HG02759 (cell line): ENCODE data around the gene KISS1R.
"Not testable (repeated sequence)": the region's sequence is repeated elsewhere in the genome, so short reads cannot be mapped to it uniquely, and the experiment has no call there.

ENCODE experiments used
- ATAC-seq: cut with Tn5 transposase; IDR thresholded peaks from one replicate; pipeline ENCODE4 v1.9.1; 2021; ENCODE audit warnings: mild to moderate bottlenecking, moderate library complexity; ENCODE audit not compliant: unreplicated experiment

The KISS1R gene

GRCh38 chr19:881385-882071 lies 35.6 kb upstream of the KISS1R start:
- no peak for ATAC-seq

DNA sequence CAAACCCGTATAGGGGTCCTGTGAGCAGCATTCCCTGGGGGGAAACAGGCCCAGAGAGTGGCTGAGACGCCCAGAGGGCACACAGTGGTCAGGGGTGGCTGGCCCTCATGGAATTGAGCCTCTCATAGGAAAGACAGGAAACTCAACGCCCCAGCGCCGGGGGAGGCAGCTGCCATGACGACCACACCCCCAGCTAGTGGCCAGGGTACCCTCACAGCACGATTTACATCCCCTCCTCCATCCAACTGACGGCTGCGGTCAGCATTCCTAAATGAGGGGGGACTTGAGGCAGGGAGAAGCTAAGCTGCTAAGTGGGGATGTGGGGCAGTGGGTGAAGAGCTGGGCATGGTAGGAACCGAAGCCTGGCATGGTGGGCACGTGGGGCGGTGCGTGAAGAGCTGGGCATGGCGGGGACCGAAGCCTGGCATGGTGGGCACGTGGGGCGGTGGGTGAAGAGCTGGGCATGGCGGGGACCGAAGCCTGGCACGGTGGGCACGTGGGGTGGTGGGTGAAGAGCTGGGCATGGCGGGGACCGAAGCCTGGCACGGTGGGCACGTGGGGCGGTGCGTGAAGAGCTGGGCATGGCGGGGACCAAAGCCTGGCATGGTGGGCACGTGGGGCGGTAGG lies 34.1 kb upstream of the KISS1R start:
- ATAC-seq = no peak

- ATAC-seq = no peak
Observed at GRCh38 chr19:883661-884211, 33.4 kb upstream of the KISS1R start.

GRCh38 chr19:884420-885211 lies 32.5 kb upstream of the KISS1R start:
- ATAC-seq = no peak

GRCh38 chr19:885536-886224 lies 31.5 kb upstream of the KISS1R start:
- no peak for ATAC-seq

DNA sequence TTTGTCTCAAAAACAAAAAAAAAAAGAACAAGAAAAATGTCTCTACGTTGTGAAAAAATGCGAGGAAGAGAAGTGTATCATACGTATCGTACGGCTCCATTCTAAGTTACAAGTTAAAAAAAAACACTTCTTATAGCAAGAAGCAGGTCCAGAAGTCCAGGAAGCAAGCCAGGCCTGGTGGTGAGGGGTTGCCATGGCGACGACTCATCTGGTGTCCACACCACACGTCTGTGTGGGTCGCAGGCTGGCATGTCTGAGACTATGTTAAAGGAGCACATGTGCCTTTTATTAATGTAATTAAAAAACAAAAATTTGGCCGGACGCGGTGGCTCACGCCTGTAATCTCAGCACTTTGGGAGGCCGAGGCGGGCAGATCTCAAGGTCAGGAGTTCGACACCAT lies 30.1 kb upstream of the KISS1R start:
- no peak for ATAC-seq

- no peak for ATAC-seq
Observed at GRCh38 chr19:887599-887998, 29.5 kb upstream of the KISS1R start.

GRCh38 chr19:888581-889385 lies 28.4 kb upstream of the KISS1R start:
- ATAC-seq = no peak

DNA sequence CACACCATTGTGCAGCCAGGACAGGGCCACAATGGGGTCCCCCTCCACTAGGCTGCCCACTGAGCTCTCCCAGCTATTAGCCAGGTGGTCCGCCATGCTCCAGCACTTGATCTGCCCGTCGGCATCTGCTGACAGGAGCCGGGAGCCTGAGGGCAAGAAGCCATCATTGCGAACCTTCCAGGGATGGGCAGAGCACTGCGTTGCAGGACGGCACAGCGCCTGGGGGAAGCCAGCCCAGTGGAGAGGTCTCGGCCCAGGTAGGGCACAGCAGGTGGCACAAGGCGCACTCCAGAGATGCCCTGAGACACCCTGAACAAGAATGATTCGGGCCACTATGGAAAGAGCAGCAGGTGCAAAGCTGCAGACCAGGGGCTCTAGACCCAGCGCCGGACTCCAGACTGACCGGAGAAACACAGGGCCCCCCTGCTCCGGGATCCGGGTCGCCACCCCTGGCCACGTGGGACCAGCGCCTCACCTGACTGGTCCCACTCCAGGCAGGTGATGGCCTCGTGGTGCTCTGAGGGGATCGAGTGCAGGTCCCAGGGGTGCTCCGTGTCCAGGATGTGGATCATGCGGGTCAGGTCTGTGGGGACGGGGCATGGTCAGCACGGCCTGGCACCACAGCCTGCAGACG lies 27.4 kb upstream of the KISS1R start:
- ATAC-seq = no peak

DNA sequence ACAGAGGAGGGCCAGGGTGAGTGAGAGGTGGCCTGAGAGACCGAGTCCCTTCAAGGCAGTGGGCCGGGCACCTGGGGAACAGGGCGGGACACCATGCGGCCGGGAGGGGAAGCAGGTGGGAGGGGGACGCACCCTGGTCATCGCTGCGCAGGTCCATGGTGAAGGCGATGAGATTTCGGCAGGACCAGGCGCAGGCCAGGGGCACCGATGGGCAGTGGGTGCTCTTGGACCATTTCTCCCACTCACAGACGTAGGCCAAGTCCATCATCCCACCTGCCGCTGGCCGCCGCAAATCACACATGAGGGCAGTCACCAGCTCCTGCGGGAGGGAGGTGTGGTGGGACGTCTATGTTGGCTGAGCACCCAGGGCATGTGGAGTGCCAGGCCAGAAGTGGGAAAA lies 26.3 kb upstream of the KISS1R start:
- ATAC-seq = no peak

DNA sequence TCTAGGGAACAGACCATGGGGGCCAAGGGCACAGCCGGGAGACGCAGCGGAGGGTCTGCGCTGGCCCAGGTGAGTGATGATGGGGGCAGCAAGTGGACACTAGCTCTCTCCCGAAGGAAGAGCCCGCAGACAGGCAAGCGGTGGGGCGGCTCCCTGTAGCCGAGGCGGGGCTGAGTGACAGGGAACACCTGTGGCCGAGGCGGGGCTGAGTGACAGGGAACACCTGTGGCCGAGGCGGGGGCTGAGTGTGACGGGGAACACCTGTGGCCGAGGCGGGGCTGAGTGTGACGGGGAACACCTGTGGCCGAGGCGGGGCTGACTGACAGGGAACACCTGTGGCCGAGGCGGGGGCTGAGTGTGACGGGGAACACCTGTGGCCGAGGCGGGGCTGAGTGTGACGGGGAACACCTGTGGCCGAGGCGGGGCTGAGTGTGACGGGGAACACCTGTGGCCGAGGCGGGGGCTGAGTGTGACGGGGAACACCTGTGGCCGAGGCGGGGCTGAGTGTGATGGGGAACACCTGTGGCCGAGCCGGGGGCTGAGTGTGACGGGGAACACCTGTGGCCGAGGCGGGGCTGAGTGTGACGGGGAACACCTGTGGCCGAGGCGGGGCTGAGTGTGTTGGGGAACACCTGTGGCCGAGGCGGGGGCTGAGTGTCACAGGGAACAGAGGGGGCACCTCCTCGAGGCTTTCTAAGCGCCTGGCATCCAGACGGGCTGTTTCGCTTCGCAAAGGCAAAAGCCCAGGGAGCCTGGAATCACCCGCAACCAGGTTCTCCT lies 25.5 kb upstream of the KISS1R start:
- ATAC-seq = not testable (repeated sequence)

DNA sequence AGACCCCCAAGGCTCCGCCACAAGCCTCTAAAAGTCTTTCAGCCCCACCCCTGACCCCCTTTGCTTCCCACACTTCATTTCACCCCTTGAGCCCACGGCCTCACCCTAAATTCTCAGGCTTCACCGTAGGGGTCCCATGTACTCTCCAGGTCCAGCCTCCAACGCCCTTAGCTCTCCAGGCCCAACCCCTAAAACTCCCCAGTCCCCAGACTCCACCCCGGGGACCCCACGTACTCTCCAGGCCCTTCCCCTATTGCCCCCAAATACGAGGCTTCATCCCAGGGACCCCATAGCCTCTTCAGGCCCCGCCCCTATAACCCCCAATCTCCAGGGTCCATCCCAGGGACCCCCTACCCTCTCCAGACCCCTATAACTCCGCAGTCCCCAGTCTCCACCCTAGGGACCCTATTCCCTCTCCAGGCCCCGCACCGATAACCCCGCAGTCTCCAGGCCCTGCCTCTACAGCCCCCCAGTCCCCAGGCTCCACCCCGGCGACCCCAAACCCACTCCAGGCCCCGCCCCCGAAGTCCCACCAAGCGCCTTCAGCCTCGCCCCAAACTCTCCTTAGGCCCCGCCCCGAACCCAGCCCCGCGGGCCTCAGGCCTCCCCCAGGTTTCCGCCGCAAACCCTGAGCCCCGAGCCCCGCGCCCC lies 24.8 kb upstream of the KISS1R start:
- ATAC-seq = no peak

GRCh38 chr19:892894-893689 lies 24.0 kb upstream of the KISS1R start, which contains the start of the genes MED16 and RNU6-9:
Gene MED16 (minus strand): TSS chr19:893187. CDS start chr19:891131, 2,056 bp downstream.
Gene RNU6-9 (plus strand): TSS chr19:893484.
- ATAC-seq = peak; percentile 85

DNA sequence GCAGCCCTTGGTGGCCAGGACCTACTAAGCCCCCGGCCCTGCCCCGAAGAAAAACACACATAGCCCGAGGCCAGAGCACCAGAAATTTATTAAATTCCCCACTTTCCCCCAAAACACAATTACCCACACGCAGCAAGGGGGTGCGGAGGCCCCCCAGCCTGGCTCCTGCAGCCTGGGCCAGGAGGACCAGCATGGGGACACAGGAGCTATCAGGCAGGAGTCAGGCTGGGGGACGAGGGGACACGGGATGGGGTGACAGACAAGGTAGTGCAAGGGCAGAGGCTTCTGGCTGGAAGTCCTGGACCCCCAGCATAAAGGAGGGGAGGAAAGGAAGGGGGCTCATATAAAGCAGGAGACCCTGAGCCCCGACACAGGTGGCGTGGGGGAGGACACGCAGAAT lies 20.7 kb upstream of the KISS1R start:
- ATAC-seq = no peak

GRCh38 chr19:896999-897398 lies 20.1 kb upstream of the KISS1R start:
- ATAC-seq = no peak

GRCh38 chr19:897442-898039 lies 19.6 kb upstream of the KISS1R start:
- ATAC-seq = no peak

GRCh38 chr19:898663-899062 lies 18.5 kb upstream of the KISS1R start:
- no peak for ATAC-seq
